ENCODE results near the gene PDLIM3. TPM values are rescaled to one million over a fixed set of nuclear protein-coding genes. Genes with fewer than 3 reads are reported as not detected.

The PDLIM3 gene, protein sequence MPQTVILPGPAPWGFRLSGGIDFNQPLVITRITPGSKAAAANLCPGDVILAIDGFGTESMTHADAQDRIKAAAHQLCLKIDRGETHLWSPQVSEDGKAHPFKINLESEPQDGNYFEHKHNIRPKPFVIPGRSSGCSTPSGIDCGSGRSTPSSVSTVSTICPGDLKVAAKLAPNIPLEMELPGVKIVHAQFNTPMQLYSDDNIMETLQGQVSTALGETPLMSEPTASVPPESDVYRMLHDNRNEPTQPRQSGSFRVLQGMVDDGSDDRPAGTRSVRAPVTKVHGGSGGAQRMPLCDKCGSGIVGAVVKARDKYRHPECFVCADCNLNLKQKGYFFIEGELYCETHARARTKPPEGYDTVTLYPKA
- 10 to 100 TPM; 45.3 to 56.9 TPM for total RNA-seq
- 100 to 1,000 TPM; 124 to 140 TPM for polyA plus RNA-seq (ENCODE audit: insufficient read length in 2 of 2)
- long read RNA-seq, donor 1, full-length matches to known transcripts = 47 of 86 reads
- long read RNA-seq, donor 1, partial matches to known transcripts = 39 of 86 reads
- long read RNA-seq, donor 1, other reads (novel, unspliced or antisense) = 0 of 86 reads
- long read RNA-seq, donor 2, transcript PDLIM3-203 (7 exons, 1,672 nt) = major isoform, 19 of 35 reads
- long read RNA-seq, donor 2, partial matches to known transcripts = 11 of 35 reads
- long read RNA-seq, donor 2, other reads (novel, unspliced or antisense) = 0 of 35 reads
- long read RNA-seq, donor 3, transcript PDLIM3-203 (7 exons, 1,672 nt) = major isoform, 17 of 26 reads
- long read RNA-seq, donor 3, partial matches to known transcripts = 5 of 26 reads
- long read RNA-seq, donor 3, other reads (novel, unspliced or antisense) = 0 of 26 reads
- long read RNA-seq, donor 4, partial matches to known transcripts = 0 of 4 reads
- long read RNA-seq, donor 4, other reads (novel, unspliced or antisense) = 0 of 4 reads

- no peaks in the 10 kb centered on the region for H3K9me3 ChIP-seq (ENCODE audit: control insufficient read depth, insufficient read depth, low read length)
- H3K4me1 ChIP-seq (ENCODE audit: control insufficient read depth, insufficient read depth, low read length) = peaks cover 8% of the 10 kb centered on the region
- peak in 4 of 6 donors; percentile 28 to 85 (median 66) for DNase-seq (ENCODE audit: low read depth in 4 of 6, low spot score in 6 of 6)
- peak within 1 kb of the TSS; percentile 47 for H3K4me3 ChIP-seq (ENCODE audit: low read depth, low read length)
- H3K27ac ChIP-seq (ENCODE audit: low read depth, low read length) = peak within 1 kb of the TSS; percentile 67
- peaks cover 14% of the 10 kb centered on the region for H3K27me3 ChIP-seq (ENCODE audit: control insufficient read depth, insufficient read depth, low read length)
- H3K36me3 ChIP-seq (ENCODE audit: control insufficient read depth, insufficient read depth, low read length) = no peaks in the 10 kb centered on the region
- WGBS (ENCODE audit: insufficient coverage) = under 1% methylated on average over 57 of the region's 66 CpGs
These were observed at the start of gene PDLIM3 for GRCh38 chr4:185534866-185535611. PDLIM3 (minus strand) TSS chr4:185535507; CDS start chr4:185535434, 73 bp downstream.

DNA sequence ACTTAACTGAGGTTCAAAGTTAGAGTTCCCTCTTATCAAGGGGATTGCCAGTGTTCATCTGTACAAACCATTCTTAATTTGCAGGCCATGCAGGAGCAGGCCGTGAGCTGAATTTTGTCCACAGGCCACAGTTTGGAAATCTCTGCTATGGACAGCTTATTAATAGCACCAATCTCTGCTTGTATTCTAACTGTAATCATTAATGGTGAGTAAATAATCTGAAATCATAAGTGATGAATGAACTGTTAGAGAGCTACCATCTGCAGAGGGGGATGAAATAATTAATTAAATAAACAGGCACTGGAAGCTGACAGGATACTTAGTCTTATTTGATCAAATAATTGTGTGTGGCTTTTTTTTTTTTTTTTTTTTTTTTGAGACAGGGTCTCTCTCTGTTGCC is 48.5 kb upstream of the PDLIM3 start:
- H3K9me3 ChIP-seq (ENCODE audit: control insufficient read depth, insufficient read depth, low read length) = no peaks in the 10 kb centered on the region
- WGBS (ENCODE audit: insufficient coverage) = no CpG with 5 or more reads among the region's 1 CpG
- H3K27ac ChIP-seq (ENCODE audit: low read depth, low read length) = no peak overlapping the region
- H3K36me3 ChIP-seq (ENCODE audit: control insufficient read depth, insufficient read depth, low read length) = peaks cover 6% of the 10 kb centered on the region
- peaks cover 9% of the 10 kb centered on the region for H3K4me1 ChIP-seq (ENCODE audit: control insufficient read depth, insufficient read depth, low read length)
- no peaks in the 10 kb centered on the region for H3K27me3 ChIP-seq (ENCODE audit: control insufficient read depth, insufficient read depth, low read length)
- DNase-seq (ENCODE audit: low read depth in 4 of 6, low spot score in 6 of 6) = no peak
- no peak overlapping the region for H3K4me3 ChIP-seq (ENCODE audit: low read depth, low read length)

GRCh38 chr4:185582651-185583400 is 47.5 kb upstream of the PDLIM3 start:
- peaks cover 6% of the 10 kb centered on the region for H3K4me1 ChIP-seq (ENCODE audit: control insufficient read depth, insufficient read depth, low read length)
- H3K27me3 ChIP-seq (ENCODE audit: control insufficient read depth, insufficient read depth, low read length) = no peaks in the 10 kb centered on the region
- peaks cover 5% of the 10 kb centered on the region for H3K36me3 ChIP-seq (ENCODE audit: control insufficient read depth, insufficient read depth, low read length)
- WGBS (ENCODE audit: insufficient coverage) = 69% methylated on average over 5 of the region's 7 CpGs
- no peak overlapping the region for H3K27ac ChIP-seq (ENCODE audit: low read depth, low read length)
- no peaks in the 10 kb centered on the region for H3K9me3 ChIP-seq (ENCODE audit: control insufficient read depth, insufficient read depth, low read length)
- no peak overlapping the region for H3K4me3 ChIP-seq (ENCODE audit: low read depth, low read length)
- no peak for DNase-seq (ENCODE audit: low read depth in 4 of 6, low spot score in 6 of 6)

DNA sequence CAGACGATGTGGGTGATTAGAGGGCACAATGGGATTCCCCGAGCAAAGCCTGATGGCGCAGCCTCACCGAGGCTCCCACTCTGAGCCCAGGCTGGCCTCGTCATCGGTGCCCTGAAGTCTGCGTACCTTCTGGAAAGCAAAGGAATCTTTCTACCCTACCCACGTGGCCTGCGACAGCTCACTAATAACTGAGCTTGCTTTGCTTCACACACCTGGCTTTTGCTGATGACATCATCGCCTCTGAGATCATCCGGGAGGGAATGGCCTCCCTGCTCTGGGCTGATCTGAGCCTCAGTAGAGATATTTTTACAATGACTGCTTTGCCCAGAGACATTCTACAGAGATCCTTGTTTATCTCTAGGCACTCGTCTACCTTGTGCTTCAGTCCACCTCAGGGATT is 45.4 kb upstream of the PDLIM3 start:
- H3K4me3 ChIP-seq (ENCODE audit: low read depth, low read length) = no peak overlapping the region
- no peaks in the 10 kb centered on the region for H3K27me3 ChIP-seq (ENCODE audit: control insufficient read depth, insufficient read depth, low read length)
- H3K36me3 ChIP-seq (ENCODE audit: control insufficient read depth, insufficient read depth, low read length) = no peaks in the 10 kb centered on the region
- H3K27ac ChIP-seq (ENCODE audit: low read depth, low read length) = no peak overlapping the region
- 90% methylated on average over 12 of the region's 12 CpGs for WGBS (ENCODE audit: insufficient coverage)
- no peaks in the 10 kb centered on the region for H3K9me3 ChIP-seq (ENCODE audit: control insufficient read depth, insufficient read depth, low read length)
- no peak for DNase-seq (ENCODE audit: low read depth in 4 of 6, low spot score in 6 of 6)
- no peaks in the 10 kb centered on the region for H3K4me1 ChIP-seq (ENCODE audit: control insufficient read depth, insufficient read depth, low read length)

- H3K9me3 ChIP-seq (ENCODE audit: control insufficient read depth, insufficient read depth, low read length) = no peaks in the 10 kb centered on the region
- H3K27ac ChIP-seq (ENCODE audit: low read depth, low read length) = no peak overlapping the region
- H3K4me3 ChIP-seq (ENCODE audit: low read depth, low read length) = no peak overlapping the region
- DNase-seq (ENCODE audit: low read depth in 4 of 6, low spot score in 6 of 6) = no peak
- no peaks in the 10 kb centered on the region for H3K27me3 ChIP-seq (ENCODE audit: control insufficient read depth, insufficient read depth, low read length)
- 90% methylated on average over 2 of the region's 3 CpGs for WGBS (ENCODE audit: insufficient coverage)
- H3K36me3 ChIP-seq (ENCODE audit: control insufficient read depth, insufficient read depth, low read length) = no peaks in the 10 kb centered on the region
- H3K4me1 ChIP-seq (ENCODE audit: control insufficient read depth, insufficient read depth, low read length) = peaks cover 3% of the 10 kb centered on the region
These were observed 43.0 kb upstream of the PDLIM3 start for GRCh38 chr4:185578284-185578683.

GRCh38 chr4:185576962-185577950 is 41.9 kb upstream of the PDLIM3 start:
- Histone ChIP-seq H3K9me3 (ENCODE audit: control insufficient read depth, insufficient read depth, low read length) (no peaks in the 10 kb centered on the region), H3K36me3 (ENCODE audit: control insufficient read depth, insufficient read depth, low read length) (no peaks in the 10 kb centered on the region), H3K27ac (ENCODE audit: low read depth, low read length) (no peak overlapping the region), H3K27me3 (ENCODE audit: control insufficient read depth, insufficient read depth, low read length) (no peaks in the 10 kb centered on the region), H3K4me1 (ENCODE audit: control insufficient read depth, insufficient read depth, low read length) (peaks cover 3% of the 10 kb centered on the region), H3K4me3 (ENCODE audit: low read depth, low read length) (no peak overlapping the region)
- 88% methylated on average over 3 of the region's 8 CpGs for WGBS (ENCODE audit: insufficient coverage)
- no peak for DNase-seq (ENCODE audit: low read depth in 4 of 6, low spot score in 6 of 6)

DNA sequence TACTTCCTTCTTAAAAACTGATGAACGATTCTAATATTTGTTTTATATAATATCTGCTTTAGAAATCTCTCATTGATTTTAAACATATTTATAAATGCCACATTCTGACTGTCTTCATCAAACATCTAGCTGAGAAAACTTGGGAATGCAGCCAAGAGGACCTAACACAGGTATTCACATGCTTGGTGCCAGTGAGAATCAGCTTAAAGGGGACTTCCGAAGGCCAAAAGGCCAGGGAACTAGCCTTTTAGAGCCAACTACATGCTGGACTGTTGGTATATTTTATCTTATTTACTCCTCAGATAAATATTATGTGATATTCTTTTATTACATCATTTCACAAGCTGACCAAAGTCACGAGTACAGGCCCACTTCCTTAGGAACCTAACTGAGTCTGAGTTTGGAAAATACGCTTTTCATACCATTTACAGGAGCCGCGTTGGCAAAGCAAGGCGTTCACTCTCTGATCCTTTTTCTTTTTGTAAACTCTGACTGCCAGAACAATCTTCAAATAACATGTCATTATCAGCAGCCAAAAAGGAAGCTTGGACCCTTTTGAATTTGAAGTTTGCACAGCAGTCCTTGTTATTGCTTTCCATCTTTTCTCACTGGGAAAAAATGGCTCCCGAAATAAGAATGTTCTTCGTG is 41.1 kb upstream of the PDLIM3 start:
- DNase-seq (ENCODE audit: low read depth in 4 of 6, low spot score in 6 of 6) = no peak
- H3K4me1 ChIP-seq (ENCODE audit: control insufficient read depth, insufficient read depth, low read length) = peaks cover 3% of the 10 kb centered on the region
- no peaks in the 10 kb centered on the region for H3K27me3 ChIP-seq (ENCODE audit: control insufficient read depth, insufficient read depth, low read length)
- no peak overlapping the region for H3K27ac ChIP-seq (ENCODE audit: low read depth, low read length)
- WGBS (ENCODE audit: insufficient coverage) = 74% methylated on average over 5 of the region's 9 CpGs
- no peaks in the 10 kb centered on the region for H3K36me3 ChIP-seq (ENCODE audit: control insufficient read depth, insufficient read depth, low read length)
- H3K4me3 ChIP-seq (ENCODE audit: low read depth, low read length) = no peak overlapping the region
- H3K9me3 ChIP-seq (ENCODE audit: control insufficient read depth, insufficient read depth, low read length) = no peaks in the 10 kb centered on the region

GRCh38 chr4:185573651-185574199 is 38.4 kb upstream of the PDLIM3 start:
- no peak overlapping the region for H3K27ac ChIP-seq (ENCODE audit: low read depth, low read length)
- DNase-seq (ENCODE audit: low read depth in 4 of 6, low spot score in 6 of 6) = no peak
- H3K4me1 ChIP-seq (ENCODE audit: control insufficient read depth, insufficient read depth, low read length) = peaks cover 7% of the 10 kb centered on the region
- H3K36me3 ChIP-seq (ENCODE audit: control insufficient read depth, insufficient read depth, low read length) = no peaks in the 10 kb centered on the region
- H3K9me3 ChIP-seq (ENCODE audit: control insufficient read depth, insufficient read depth, low read length) = no peaks in the 10 kb centered on the region
- WGBS (ENCODE audit: insufficient coverage) = 77% methylated on average over 9 of the region's 10 CpGs
- H3K27me3 ChIP-seq (ENCODE audit: control insufficient read depth, insufficient read depth, low read length) = no peaks in the 10 kb centered on the region
- no peak overlapping the region for H3K4me3 ChIP-seq (ENCODE audit: low read depth, low read length)
